Breast epithelium (tissue), 4 donors: ENCODE measurements around the gene C1orf159. TPM values are rescaled to one million over a fixed set of nuclear protein-coding genes. Genes with fewer than 3 reads are reported as not detected.

Source experiments
- DNase-seq, 2 donors: peaks; one replicate each; pipeline ENCODE4 v3.0.0-alpha.2; 2019; ENCODE audit warnings: low spot score in 2 of 2
- H3K27ac ChIP-seq, 2 donors: fragments of 200-600 bp; sonication (generic) in 1 of 2; one replicate each; pipeline ENCODE4 v1.5.1; 2016 to 2019; ENCODE audit warnings: mild to moderate bottlenecking in 1 of 2
- H3K27me3 ChIP-seq, 2 donors: fragments of 200-600 bp; sonication (generic) in 1 of 2; one replicate each; pipeline versions ENCODE4 v1.5.1 to v1.6.0; 2017 to 2019; ENCODE audit warnings: control low read depth in 1 of 2, mild to moderate bottlenecking in 1 of 2
- H3K36me3 ChIP-seq: fragments of 200-600 bp; one replicate; pipeline ENCODE4 v1.5.1; 2019
- H3K4me1 ChIP-seq, 2 donors: fragments of 200-600 bp; sonication (generic); one replicate each; pipeline ENCODE4 v1.5.1; 2016 to 2019; ENCODE audit warnings: control low read depth in 1 of 2
- H3K4me3 ChIP-seq, 3 donors: fragments of 200-600 bp; sonication (generic); 1 replicate in 2 of 3; 2 replicates in 1 of 3; pipeline ENCODE4 v1.5.1; 2016 to 2019; ENCODE audit warnings: mild to moderate bottlenecking in 3 of 3, moderate library complexity in 2 of 3
- H3K9me3 ChIP-seq, 2 donors: fragments of 200-600 bp; sonication (generic) in 1 of 2; one replicate each; pipeline ENCODE4 v1.5.1; 2016 to 2019; ENCODE audit warnings: control low read depth in 1 of 2
- POLR2A ChIP-seq: fragments of 450-650 bp; IDR thresholded peaks from one replicate; pipeline ENCODE4 v1.6.1; 2016; ENCODE audit warnings: antibody characterized with exemption, mild to moderate bottlenecking, moderate library complexity
- POLR2AphosphoS5 ChIP-seq, 3 donors: sonication (generic); formaldehyde crosslinking; IDR thresholded peaks; one replicate each; pipeline ENCODE4 v1.6.1; 2017; ENCODE audit warnings: antibody characterized with exemption in 3 of 3
- intact Hi-C: fragments of 100-400 bp; cut with DNase I; formaldehyde crosslinking; loops from one replicate; pipeline ENCODE4 v1.15.1; 2023; ENCODE audit warnings: low total_unique reads
- total RNA-seq, 3 donors: library from RNA; depleted of rRNA; stranded (reverse); fragments of >200 nt; gene quantifications; one replicate each; pipeline ENCODE4 v1.1.0, GENCODE V29; 2016
- TF ChIP-seq, protein P1 (sequence below), 3 donors: fragments of 450-650 bp; IDR thresholded peaks; one replicate each; pipeline ENCODE4 v1.5.1; 2016 to 2017; ENCODE audit warnings: antibody characterized with exemption in 3 of 3, mild to moderate bottlenecking in 3 of 3, moderate library complexity in 3 of 3

C1orf159 gene
- total RNA-seq, 3 donors from 2014 or later: 6.9 to 24.0 (median 12.5) TPM

DNA sequence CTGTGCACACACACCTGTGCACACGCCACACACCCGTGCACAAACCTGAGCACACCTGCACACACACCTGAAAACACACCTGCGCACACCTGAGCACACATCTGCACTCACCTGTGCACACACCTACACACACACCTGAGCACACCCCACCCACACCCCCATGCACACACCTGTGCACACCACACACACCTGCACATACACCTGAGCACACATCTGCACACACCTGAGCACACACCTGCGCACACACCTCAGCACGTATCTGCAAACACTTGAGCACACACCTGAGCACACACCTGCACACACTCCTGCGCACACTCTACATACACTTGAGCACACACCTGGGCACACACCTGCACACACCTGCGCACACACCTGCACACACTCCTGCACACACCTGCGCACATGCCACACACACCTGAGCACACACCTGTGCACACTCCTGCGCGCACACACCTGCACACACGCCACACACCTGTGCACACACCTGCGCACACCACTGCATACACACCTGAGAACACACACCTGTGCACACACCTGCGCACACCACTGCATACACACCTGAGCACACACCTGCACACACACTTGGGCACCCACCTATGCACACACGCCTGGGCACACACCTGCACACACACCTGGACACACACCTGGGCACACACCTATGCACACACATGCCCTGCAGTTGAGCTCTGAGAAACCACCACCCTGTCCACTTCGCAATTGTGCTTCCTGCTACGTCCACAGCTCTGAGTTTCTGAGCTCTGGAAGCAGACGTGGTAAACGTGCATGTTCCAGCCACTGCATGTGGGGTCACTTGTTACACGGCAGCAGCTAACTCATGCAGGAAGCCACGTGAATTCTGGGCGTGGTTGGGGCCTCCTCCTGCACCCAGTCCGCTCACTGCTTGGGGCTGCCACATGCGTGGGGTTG lies 8.0 kb upstream of the C1orf159 start:
- TF ChIP-seq POLR2AphosphoS5 (IDR thresholded peaks at IDR 0.05): no peak
- TF ChIP-seq, protein P1, sequence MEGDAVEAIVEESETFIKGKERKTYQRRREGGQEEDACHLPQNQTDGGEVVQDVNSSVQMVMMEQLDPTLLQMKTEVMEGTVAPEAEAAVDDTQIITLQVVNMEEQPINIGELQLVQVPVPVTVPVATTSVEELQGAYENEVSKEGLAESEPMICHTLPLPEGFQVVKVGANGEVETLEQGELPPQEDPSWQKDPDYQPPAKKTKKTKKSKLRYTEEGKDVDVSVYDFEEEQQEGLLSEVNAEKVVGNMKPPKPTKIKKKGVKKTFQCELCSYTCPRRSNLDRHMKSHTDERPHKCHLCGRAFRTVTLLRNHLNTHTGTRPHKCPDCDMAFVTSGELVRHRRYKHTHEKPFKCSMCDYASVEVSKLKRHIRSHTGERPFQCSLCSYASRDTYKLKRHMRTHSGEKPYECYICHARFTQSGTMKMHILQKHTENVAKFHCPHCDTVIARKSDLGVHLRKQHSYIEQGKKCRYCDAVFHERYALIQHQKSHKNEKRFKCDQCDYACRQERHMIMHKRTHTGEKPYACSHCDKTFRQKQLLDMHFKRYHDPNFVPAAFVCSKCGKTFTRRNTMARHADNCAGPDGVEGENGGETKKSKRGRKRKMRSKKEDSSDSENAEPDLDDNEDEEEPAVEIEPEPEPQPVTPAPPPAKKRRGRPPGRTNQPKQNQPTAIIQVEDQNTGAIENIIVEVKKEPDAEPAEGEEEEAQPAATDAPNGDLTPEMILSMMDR (IDR thresholded peaks at IDR 0.05): no peak
- TF ChIP-seq POLR2A: no peak
- intact Hi-C loops: loop anchor here (5.0 to 10.0 kb wide), 2 partner anchors 111 to 168 kb away; partner anchors contain the start of genes B3GALT6 and SDF4

DNA sequence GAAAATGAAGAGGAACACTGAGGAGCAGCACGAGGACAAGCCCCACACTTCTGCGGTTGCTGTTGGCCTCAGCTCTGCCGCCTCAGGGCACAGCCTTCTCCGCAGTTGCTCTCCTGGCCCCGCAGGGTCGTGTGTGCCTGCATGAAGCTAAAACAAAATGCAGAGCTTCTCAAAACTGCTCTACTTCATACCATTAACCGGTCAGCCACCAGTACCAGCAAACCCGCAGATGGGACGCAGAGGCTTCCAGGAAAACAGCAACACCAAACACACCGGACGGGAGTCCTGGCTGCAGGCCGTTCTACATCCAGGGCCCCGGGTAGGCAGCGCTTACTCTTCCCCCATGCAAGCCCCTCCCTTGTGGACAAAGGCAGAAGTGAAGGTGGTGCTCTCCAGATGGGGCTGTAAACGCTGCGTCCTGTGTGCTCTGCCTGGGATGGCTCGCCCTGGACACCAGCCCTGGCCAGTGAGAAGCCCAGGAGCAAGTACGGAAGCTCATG lies 7.1 kb upstream of the C1orf159 start:
- H3K36me3 ChIP-seq: no peaks in the 10 kb centered on the region
- H3K4me1 ChIP-seq: peaks cover 0 to 11% of the 10 kb centered on the region in 2 donors
- TF ChIP-seq POLR2A (no peak), POLR2AphosphoS5 (IDR thresholded peaks at IDR 0.05) (no peak)
- TF ChIP-seq, protein P1 (IDR thresholded peaks at IDR 0.05): no peak
- H3K27ac ChIP-seq: no peak overlapping the region
- no peak overlapping the region for H3K4me3 ChIP-seq
- intact Hi-C loops: loop anchor here (5.0 to 10.0 kb wide), 2 partner anchors 112 to 169 kb away; partner anchors contain the start of genes B3GALT6 and SDF4
- no peak for DNase-seq
- H3K27me3 ChIP-seq: no peaks in the 10 kb centered on the region
- no peaks in the 10 kb centered on the region for H3K9me3 ChIP-seq

More for the DNA sequence above, 8.0 kb upstream of the C1orf159 start:
- DNase-seq: no peak
- peaks cover 0 to 11% of the 10 kb centered on the region in 2 donors for H3K4me1 ChIP-seq
- H3K27me3 ChIP-seq: no peaks in the 10 kb centered on the region
- no peaks in the 10 kb centered on the region for H3K9me3 ChIP-seq
- no peaks in the 10 kb centered on the region for H3K36me3 ChIP-seq
- H3K4me3 ChIP-seq: no peak overlapping the region
- no peak overlapping the region for H3K27ac ChIP-seq

DNA sequence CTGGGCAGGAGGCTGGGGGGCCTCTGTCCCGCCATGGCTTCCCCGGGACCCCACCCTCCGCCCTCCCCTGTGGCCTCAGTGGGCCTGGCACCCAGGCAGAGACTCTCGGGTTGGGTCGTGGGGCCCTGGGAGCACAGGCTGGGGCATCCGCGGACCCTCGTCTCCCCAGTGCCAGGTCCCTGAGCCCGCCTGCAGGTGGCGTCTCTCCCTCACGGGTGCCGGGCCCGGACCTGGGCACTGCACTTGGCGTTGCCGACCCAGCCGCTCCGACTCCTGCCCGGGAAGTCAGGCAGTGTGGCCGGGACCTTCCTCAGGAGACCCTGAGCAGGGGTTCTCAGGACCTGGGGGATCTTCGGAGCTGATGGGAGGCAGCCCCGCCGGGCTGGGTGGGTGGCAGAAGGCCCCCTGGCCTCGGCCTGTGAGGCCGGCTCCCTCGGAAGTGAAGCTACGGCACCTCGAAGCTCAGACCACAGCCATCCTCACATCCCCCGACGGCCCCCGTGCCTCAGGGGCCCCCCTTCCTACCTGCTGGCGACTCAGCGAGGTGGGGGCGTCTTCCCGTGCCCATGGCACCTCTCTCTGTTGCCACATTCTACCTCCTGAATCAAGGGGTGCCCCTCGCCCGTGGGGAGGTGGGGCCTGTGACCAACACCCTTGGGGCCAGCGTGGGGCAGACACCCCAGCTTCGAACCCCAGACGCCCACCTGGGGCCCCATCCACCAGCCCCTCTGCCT lies 6.4 kb upstream of the C1orf159 start:
- no peak for TF ChIP-seq POLR2AphosphoS5 (IDR thresholded peaks at IDR 0.05)
- TF ChIP-seq POLR2A: no peak
- TF ChIP-seq, protein P1 (IDR thresholded peaks at IDR 0.05): peak; percentile 84 to 97 (median 91)
- peak; percentile 69 to 89 for DNase-seq
- no peak overlapping the region for H3K27ac ChIP-seq
- peak overlapping the region in 2 of 3 donors; percentile 40 to 57 for H3K4me3 ChIP-seq
- H3K27me3 ChIP-seq: no peaks in the 10 kb centered on the region
- no peaks in the 10 kb centered on the region for H3K9me3 ChIP-seq
- H3K4me1 ChIP-seq: peaks cover 0 to 11% of the 10 kb centered on the region in 2 donors
- H3K36me3 ChIP-seq: no peaks in the 10 kb centered on the region
- intact Hi-C loops: loop anchor here (5.0 to 10.0 kb wide), 2 partner anchors 113 to 170 kb away; partner anchors contain the start of genes B3GALT6 and SDF4

DNA sequence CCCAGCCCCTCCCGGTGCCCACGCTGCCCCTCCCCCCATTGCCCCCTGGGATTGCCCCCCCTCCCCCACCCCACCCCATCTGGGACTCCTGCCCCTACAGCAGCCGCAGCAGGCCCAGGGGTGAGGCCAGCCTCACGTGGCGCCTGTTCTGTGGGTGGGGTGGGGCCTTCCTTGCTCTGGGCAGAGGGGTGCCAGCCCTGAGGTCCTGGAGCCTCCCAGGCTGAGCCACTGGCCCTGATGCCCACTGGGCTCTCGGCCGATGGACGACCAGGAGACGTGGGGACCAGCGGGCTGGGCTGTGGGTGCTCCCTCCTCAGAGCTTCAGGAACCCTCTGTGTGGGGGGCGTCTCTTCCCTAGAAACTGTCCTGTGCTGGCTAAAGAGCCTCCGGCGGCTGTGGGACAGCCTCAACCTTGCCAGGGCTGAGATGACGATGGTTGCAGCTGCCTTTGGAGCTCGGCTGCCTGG lies 5.8 kb upstream of the C1orf159 start:
- no peak overlapping the region for H3K27ac ChIP-seq
- H3K4me3 ChIP-seq: peak overlapping the region in 1 of 3 donors; percentile 57

More for the DNA sequence above, 5.8 kb upstream of the C1orf159 start:
- Histone ChIP-seq H3K4me1 (peaks cover 0 to 11% of the 10 kb centered on the region in 2 donors), H3K36me3 (no peaks in the 10 kb centered on the region), H3K9me3 (no peaks in the 10 kb centered on the region), H3K27me3 (no peaks in the 10 kb centered on the region)
- TF ChIP-seq POLR2A (no peak), POLR2AphosphoS5 (IDR thresholded peaks at IDR 0.05) (no peak)
- TF ChIP-seq, protein P1 (IDR thresholded peaks at IDR 0.05): no peak
- no peak for DNase-seq
- intact Hi-C loops: loop anchor here (5.0 to 10.0 kb wide), 2 partner anchors 113 to 171 kb away; partner anchors contain the start of genes B3GALT6 and SDF4
